GM19023 (cell line): ENCODE data around the gene ECI1.
"Not testable (repeated sequence)": the region's sequence is repeated elsewhere in the genome, so short reads cannot be mapped to it uniquely, and the experiment has no call there.

Experiments
- ATAC-seq: cut with Tn5 transposase; IDR thresholded peaks from one replicate; pipeline ENCODE4 v1.9.1; 2021; ENCODE audit warnings: mild to moderate bottlenecking, moderate library complexity; ENCODE audit not compliant: unreplicated experiment

The ECI1 gene

GRCh38 chr16:2280981-2281542 lies 29.7 kb upstream of the ECI1 start:
- ATAC-seq = no peak

GRCh38 chr16:2280461-2280860 lies 29.1 kb upstream of the ECI1 start:
- no peak for ATAC-seq

GRCh38 chr16:2278956-2279800 lies 27.8 kb upstream of the ECI1 start:
- ATAC-seq = no peak

GRCh38 chr16:2278272-2278608 lies 26.9 kb upstream of the ECI1 start:
- no peak for ATAC-seq

- no peak for ATAC-seq
These were observed 26.3 kb upstream of the ECI1 start for GRCh38 chr16:2277466-2278271.

- ATAC-seq = no peak
These were observed 25.2 kb upstream of the ECI1 start for GRCh38 chr16:2276368-2277195.

GRCh38 chr16:2275476-2276367 lies 24.3 kb upstream of the ECI1 start:
- ATAC-seq = no peak

- no peak for ATAC-seq
These were observed 22.5 kb upstream of the ECI1 start for GRCh38 chr16:2273931-2274330.

- no peak for ATAC-seq
These were observed 22.1 kb upstream of the ECI1 start for GRCh38 chr16:2273484-2273883.

GRCh38 chr16:2271848-2272461 lies 20.6 kb upstream of the ECI1 start:
- ATAC-seq = no peak

- no peak for ATAC-seq
These were observed 19.4 kb upstream of the ECI1 start for GRCh38 chr16:2270588-2271470.

- ATAC-seq = no peak
These were observed 18.7 kb upstream of the ECI1 start for GRCh38 chr16:2270070-2270462.

- ATAC-seq = peak; percentile 77
These were observed 16.7 kb upstream of the ECI1 start, which contains the start of gene RNPS1 for GRCh38 chr16:2267913-2268666. TSS of gene RNPS1 (minus strand) at chr16:2268126. CDS start at chr16:2264643, 3,483 bp downstream.

- peak; percentile 64 for ATAC-seq
These were observed 16.1 kb upstream of the ECI1 start for GRCh38 chr16:2267505-2267912.

GRCh38 chr16:2266887-2267286 lies 15.5 kb upstream of the ECI1 start:
- not testable (repeated sequence) for ATAC-seq

- ATAC-seq = not testable (repeated sequence)
These were observed 11.6 kb upstream of the ECI1 start for GRCh38 chr16:2263026-2263425.

- ATAC-seq = no peak
These were observed 8.9 kb upstream of the ECI1 start for GRCh38 chr16:2260250-2260649.

- ATAC-seq = not testable (repeated sequence)
These were observed 7.1 kb upstream of the ECI1 start for GRCh38 chr16:2258530-2258929.
